ENCODE results near the gene ROS1.
A peak's percentile ranks its signal among the peaks of the same experiment; 100 is the strongest.
"Not testable (repeated sequence)": the region's sequence is repeated elsewhere in the genome, so short reads cannot be mapped to it uniquely, and the experiment has no call there.

Gene ROS1

DNA sequence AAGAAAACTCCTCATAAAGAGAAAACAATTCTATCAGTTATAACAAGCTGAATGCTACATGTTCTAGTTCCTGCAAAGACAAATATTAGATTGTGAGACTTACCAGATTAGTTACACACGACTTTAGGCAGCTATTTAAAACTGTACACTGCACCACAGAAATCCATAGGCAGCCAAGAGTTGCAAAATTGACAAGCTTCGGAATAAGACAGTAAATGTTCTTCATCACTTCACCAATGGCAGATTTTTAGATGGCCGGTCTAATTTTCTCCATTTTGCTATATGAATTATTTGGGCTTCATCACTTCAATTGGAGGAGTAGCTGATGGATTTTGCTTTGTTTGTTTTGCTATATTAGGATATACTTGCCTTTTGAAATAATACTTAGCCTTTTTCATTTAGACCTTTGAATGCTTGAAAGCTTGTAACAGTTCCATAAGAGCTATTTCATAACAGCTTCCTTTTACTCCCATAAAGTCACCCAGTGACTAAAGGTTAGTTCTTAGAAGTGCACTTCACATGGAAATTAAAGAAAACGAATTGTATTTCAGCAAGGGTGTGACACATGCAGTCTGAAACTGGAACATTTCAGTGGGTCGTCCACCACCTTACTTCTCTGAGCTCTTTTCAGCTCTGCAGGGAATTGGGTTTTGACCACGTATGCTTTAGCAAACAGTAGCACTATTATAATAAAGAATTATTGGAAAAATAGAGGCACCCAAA, at the start of gene ROS1:
ROS1 (minus strand) TSS at position 512 of the 723 bp plus-strand sequence; CDS start at position 226, 286 bp downstream.
- DNase-seq (ENCODE audit: low spot score) = no peak

DNA sequence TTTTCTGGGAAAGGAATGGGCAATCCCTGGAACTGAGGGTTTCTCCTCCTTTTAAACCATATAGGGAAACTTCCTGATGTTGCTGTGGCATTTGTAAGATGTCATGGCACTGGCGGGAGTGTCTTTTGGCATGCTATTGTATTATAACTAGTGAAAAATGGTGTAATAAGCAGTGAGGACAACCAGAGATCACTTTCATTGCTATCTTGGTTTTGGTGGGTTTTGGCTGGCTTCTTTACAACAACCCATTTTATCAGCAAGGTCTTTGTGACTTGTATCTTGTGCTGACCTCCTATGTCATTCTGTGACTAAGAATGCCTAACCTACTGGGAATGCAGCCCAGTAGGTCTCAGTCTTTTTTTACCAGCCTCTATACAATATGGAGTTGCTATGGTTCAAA, 47.7 kb upstream of the ROS1 start:
- no peak for DNase-seq (ENCODE audit: low spot score)

DNA sequence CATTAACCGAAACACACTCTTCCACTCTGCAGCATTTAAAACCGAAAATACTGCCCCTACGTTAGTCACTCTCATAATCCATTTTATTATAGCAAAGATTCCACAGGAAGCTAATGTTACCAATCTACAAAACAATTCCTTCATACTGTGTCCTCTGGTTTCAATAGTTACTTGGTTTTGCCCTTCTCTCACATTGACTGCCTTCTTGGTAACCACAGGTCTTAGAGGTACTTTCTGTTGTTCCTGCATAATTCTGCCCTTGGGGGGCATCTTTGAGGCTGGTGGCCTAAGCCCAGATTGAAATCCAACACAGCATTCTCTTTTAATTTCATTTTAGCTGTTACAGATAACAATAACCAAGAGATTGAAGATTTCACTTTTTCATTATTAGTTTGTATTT, 46.9 kb upstream of the ROS1 start:
- DNase-seq (ENCODE audit: low spot score) = no peak

DNA sequence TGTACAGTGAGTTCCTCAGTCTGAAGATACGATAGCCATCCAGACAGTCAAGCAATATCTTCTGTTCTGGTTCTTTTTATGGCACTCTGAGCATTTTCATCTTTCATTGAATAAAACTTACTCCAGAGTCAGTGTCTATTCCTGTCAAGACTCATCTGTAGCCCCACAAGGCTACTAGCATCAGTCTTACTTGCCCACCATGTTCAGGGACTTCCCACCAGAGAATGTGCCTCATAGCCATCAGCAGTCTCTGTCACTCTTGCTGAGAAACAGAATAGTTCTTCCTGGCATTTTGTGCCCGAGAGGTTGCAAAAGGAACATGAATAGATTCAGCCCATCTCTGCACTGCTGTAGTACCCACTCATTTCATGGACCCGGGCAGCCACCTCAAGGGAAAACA, 44.0 kb upstream of the ROS1 start:
- no peak for DNase-seq (ENCODE audit: low spot score)

DNA sequence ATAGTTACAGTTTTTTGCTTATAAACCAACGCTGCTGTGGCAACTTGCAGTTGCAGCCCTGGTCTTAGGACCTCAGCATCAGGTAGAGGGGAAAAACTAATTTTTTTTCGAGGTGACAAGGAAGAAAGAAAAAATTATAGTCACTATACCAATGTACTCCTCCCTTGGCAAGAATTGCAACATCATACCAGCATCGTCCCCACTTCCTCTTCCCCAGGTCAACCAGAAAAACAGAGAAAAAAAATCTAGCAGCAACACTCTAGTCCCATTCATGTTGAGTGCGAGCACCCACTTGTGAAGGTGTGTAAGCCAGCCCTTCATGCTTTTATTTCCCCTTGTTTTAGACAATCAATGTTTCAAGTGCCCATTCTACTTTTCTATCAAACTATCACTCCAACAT, 43.6 kb upstream of the ROS1 start:
- DNase-seq (ENCODE audit: low spot score) = no peak

DNA sequence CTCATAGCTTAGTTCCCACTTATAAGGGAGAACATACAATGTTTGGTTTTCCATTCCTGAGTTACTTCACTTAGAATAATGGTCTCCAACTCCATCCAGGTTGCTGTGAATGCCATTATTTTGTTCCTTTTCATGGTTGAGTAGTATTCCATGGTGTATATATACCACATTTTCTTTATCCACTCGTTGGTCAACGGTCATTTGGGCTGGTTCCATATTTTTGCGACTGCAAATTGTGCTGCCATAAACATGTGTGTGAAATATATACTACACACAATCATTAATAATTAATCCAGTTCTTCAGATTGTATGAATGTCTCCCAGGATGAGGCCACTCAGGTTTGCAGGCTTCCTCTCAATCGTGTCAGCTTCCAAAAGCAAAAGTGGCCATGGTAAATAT, 42.8 kb upstream of the ROS1 start:
- not testable (repeated sequence) for DNase-seq (ENCODE audit: low spot score)

DNA sequence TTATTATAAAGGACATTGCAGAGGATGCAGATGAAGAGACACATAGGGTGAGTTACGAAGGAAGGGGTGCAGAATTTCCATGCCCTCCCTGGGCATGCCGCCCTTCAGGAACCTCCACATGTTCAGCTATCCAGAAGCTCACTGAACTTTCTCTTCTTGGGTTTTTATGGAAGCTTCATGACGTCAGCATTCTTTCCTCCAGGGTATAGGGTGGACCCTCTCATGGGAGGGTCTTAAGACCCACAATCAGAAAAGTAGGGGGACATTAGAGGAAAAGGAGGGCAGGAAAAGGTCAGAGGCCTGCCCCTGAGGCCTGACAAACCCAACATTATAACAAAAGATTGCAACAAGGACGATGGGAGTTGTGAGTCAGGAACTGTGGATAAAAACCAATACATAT, 42.1 kb upstream of the ROS1 start:
- DNase-seq (ENCODE audit: low spot score) = no peak

DNA sequence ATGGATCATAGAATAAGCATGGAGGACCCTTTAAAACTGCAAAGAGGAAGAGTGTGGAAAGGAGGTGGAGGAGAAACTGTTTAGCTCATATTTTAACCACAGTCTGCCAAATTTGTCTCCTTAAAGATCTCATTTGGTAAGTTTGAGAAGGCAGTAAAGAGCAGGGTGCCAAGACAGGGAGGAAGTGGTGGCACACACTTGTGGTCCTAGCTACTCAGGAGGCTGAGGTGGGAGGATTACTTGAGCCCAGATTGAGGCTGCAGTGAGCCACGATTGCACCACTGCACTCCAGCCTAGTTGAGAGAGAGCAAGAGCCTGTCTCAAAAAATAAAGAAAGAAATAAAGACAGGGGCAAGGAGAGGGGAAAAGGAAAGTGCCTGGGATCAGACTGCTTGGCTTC, 39.9 kb upstream of the ROS1 start:
- no peak for DNase-seq (ENCODE audit: low spot score)

DNA sequence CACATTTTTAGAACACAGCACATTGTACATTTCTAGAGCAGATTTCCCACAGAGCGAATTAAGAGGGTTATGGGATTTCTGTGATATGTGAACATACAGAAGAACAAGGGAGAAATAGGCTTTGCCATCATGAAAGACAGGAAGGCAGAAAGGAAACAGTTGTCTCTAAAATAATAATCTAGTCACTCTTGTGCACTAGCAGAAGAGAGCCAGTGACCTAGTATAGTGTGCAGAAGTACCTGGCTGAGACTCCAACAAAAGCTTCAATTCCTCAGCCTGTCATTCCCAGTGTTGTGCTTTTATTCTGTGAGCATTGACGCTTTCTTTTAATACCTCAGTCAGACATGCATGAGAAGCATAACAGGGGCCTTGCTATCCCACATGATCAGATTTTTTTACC, 39.0 kb upstream of the ROS1 start:
- no peak for DNase-seq (ENCODE audit: low spot score)

DNA sequence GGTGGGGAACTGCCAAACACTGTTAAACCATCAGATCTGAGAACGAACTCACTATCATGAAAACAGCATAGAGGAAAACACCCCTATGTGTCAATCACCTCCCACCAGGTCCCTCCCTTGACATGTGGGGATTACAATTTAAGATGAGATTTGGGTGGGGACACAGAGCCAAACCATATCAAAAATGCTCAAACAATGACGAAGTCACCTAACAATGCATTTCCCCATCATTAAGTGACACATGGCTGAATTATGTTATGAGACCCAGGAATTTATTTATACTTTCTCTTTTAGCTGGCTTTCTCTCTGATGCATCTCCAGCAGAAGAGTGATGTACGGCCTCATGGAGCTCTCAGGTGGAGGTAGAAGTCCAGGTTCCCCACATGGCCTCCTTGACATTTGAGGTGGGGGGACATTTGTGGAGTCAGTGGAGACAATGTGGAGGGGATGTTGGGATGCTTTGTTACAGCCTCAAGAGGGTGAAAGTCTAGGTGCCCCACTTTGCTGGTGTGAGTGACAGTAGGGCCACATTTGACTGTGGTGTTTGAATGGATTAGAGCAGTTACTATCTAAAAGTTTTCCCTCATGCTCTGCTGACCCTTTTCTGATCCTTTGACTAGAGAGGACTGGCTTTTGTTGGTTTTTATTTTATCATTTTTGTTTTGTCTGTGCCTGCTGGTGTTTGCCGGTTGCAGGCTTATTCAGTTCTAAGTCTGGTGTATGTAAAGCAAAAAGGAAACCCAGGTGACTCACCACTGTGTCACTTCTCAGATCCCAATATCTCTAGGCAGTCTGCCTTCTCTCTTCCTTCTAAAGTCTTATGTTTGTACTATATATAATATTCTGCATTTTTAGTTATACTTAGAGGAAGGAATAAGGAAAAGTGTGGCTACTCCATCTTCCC, 38.3 kb upstream of the ROS1 start:
- DNase-seq (ENCODE audit: low spot score) = no peak

DNA sequence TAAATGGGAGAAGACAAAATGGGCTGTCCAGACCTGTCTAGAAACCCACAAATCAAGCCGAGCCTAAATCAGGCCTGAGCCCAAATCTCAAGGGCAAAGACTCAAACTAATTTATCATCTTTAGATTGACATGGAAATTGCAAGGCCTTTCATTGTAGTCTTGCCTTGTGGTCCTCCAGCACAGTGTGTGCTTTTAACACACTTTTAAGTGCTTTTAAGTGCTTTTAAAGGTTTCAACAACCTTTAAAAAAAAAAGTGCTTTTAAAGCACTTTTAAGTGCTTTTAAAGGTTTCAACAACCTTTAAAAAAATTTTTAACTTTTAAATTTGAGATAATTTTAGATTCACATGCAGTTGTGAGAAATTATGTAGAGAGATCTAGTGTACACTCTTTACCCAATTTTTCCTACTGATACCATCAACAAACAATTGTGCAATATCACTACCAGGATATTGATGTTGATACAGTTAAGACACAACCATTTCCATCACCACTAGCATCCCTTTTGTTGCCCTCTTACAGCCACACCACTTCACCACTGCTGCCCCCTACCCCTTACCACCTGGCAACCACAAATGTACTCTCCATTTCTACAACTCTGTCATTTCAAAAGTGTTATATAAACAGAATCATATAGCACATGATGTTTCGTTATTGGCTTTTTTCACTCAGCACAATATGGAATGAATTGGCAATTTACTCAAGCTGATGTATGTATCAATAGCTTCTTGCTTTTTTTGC, 33.6 kb upstream of the ROS1 start:
- DNase-seq (ENCODE audit: low spot score) = no peak

DNA sequence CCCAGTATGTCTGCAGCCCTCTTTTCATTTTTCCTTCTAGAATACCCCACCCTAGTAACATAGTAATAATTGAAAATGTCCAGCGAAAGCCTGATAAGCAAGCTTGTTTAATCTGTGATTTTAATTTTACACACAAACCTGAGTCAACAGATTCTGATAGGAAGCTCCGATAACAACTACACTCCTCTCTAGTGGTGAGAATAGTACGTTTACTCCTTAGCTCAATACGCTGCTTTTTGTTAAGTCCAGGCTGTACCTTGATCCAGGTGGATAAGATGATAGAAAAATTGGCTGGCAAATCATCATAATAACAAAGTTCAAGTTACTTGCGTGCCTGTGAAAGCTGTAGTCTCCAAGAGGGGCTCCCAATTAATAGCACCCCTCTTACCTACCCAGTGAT, 31.3 kb upstream of the ROS1 start:
- DNase-seq (ENCODE audit: low spot score) = no peak

DNA sequence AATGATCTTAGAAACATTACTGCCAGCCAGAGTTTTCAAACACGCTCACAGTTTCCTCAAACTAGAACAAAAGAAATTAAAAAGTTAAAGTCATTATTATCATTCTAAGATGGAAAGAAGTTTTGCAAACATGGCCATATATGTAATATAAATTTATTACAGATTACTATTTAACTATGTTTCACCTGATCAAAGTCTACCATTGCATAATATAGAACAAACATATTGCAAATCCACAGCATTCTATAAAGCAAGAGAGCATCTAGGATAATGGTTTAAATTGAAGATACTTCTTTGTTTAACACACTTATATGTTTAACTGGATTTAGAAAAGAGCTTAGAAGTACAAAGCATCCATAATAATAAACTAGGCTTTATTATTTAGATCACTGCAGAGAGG, 30.5 kb upstream of the ROS1 start:
- no peak for DNase-seq (ENCODE audit: low spot score)

DNA sequence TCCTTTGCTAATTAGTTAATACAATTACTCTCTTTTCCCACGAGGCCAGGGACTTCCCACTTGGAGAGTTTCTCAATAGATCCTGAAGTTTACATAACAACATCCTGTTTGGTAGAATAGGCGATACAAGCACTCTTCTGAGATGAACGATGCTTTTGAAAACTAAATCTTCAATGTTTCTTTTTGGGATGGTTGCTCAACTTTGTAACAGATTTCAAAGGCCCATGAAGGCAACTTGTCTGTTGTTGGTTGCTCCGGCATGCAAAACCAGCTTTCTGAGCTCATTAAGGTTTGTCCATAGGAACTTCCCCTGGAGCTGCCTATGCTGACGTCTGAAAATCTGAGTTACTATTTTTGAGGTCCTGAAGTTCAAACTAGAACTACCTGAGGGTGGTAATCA, 25.9 kb upstream of the ROS1 start:
- DNase-seq (ENCODE audit: low spot score) = no peak

DNA sequence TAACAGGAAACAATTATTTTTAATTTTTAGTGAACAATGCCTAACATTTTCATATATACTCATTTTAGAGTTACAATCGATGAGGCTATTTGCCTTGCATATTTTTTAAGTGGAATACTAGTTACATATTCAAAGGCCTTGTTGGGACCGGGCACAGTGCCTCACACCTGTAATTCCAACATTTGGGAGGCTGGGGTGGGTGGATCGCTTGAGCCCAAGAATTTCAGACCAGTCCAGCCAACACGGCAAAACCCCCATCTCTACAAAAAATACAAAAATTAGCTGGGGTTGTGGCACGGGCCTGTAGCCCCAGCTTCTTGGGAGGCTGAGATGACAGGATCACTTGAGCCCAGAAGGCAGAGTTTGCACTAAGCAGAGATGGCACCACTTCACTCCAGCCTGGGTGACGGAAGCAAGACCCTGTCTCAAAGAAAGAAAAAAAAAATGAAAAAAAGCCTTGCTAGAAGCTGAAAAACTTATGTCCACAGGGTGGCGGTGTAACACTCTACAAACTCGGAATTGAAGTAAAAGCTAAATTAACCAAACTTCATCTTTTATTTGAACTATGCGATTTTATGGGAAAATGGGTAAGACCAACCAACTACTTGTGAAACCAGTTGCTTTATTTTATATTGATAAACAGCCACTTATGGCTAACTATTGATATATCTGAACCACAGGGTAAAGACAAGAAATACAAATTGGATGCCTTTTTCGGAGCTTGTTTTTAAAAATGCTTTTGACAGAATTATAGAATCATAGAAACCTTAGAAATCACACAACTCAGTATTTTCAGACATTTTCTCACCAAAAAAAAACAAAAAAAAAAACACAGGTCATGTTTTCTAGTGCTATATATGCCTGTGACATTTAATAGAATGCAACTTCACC, 24.1 kb upstream of the ROS1 start:
- peak; percentile 35 for DNase-seq (ENCODE audit: low spot score)

DNA sequence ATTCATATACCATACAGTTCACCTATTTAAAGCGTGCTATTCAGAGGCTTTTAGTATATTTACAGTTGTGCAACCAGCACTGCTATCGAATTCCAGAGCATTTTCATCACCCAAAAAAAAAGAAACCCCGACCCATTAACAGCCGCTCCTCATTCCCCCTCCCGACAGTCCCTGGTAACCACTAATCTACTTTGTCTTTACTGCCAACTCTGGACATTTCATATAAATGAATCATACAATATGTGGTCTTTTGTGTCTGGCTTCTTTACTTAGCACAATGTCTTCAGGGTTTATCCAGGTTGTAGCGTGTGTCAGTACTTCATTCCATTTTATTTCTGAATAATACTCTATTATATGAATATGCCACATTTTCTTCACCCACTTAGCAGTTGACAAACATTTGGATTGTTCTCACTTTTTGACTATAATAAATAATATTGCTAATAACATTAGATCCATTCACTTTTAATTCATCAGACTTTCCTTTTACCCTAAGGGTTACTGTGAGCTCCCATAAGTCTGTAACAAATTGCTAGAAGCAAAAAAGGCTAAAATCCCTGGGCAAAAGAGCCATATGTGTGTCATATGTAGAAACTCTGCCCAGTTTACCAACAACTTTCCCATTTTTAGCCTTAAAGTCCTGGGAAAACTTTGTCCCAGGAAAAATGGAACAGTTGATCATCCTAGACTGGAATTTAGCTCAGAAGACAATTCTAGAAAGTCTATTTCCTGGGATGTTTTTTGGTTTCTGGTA, 23.2 kb upstream of the ROS1 start:
- no peak for DNase-seq (ENCODE audit: low spot score)

DNA sequence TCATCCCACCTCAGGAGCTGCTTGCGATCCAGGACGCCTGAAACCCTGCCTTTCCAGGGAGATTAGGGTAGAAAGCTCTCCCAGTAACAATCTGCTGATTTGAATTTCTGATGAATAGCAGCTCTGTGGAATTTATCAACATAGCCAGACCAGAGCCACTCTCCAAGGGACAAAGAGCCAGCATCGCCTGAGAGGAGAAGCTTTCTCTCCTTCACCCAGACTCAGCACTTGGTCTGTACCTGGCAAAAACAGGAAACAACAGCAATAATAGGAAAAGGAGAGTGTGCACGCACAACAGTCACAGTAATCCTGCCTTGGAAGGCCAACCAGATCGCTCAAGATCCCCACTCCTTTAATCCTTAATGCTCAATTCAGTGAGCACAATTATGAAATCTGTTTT, 22.3 kb upstream of the ROS1 start:
- DNase-seq (ENCODE audit: low spot score) = no peak

DNA sequence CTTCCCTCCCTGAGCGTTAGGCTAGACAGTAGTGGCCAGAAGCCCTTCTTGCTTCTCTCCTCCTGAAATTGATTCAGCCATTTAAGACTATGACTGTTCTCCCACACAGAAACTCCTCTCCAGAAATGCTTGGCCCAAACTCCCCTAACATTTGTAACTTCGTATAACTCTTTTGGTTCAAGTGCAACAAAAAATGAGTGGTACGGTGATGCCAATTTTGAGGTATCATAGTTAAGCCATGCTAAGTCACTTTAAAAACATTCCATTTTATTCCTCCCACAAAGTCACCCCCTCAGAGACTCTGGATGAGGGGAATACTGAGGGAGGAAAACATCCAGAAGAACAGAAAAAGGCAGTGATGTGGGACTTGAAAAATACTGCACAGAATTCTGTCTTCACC, 21.1 kb upstream of the ROS1 start:
- no peak for DNase-seq (ENCODE audit: low spot score)

DNA sequence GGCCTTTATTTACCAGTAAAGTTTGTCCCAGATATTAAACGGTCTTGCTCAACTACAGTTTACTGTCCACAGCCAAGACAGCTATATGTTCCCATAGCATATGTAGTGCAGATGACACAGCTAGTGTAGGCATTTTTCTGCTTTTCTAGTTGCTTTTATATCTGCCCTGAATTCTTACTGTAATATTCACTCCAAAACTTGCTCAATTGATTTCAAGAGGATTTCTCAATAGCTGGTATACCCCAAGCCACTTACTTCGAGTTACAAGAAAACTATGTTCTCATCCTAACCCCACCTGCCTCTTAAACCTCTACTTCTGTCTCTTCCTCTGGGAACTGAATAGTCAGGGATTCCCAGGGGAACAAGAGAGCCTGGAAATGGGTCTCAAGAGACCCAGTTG, 18.9 kb upstream of the ROS1 start:
- no peak for DNase-seq (ENCODE audit: low spot score)

DNA sequence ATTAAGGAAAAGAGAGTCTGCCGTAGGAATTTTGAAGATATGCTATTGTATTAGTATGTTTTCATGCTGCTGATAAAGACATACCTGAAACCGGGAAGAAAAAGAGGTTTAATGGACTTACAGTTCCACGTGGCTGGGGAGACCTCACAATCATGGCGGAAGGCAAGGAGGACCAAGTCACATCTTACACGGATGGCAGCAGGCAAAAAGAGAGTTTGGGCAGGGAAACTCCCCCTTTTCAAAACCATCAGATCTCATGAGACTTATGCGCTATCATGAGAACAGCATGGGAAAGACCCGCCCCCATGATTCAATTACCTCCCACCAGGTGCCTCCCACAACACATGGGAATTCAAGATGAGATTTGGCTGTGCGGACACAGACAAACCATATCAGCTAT, 16.6 kb upstream of the ROS1 start:
- not testable (repeated sequence) for DNase-seq (ENCODE audit: low spot score)

DNA sequence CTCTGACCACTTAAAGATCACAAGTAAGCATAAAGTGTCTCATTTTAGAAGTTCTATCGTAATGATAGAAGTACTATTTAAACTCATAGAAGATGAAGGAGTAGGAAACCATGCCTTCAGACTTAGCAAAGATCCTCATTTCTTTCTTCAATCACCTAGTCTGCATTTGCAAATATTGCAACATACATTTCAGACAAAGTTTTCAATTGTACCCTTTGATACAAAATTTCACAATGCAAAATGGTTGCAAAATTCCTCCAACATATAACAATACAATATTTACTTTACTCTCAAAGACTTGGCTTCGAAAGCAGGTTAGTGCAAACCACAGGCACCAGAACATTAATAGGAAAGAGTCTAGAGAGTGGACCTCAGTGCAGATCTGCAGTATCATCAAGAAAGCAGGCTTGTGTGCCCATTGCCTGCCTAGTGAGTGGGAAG, 16.1 kb upstream of the ROS1 start:
- DNase-seq (ENCODE audit: low spot score) = no peak
